HG03432 (cell line): ENCODE measurements around the gene FGF12.
A peak's percentile ranks its signal among the peaks of the same experiment; 100 is the strongest.

Experiments used
- ATAC-seq: cut with Tn5 transposase; IDR thresholded peaks from one replicate; pipeline ENCODE4 v1.9.1; 2021; ENCODE audit warnings: mild to moderate bottlenecking, moderate library complexity; ENCODE audit not compliant: unreplicated experiment

FGF12 gene

GRCh38 chr3:192514081-192514753 lies 213.1 kb downstream of the FGF12 start:
- ATAC-seq, result no peak

- ATAC-seq, result no peak
Measured at GRCh38 chr3:192505731-192506130, 221.6 kb downstream of the FGF12 start.

GRCh38 chr3:192501401-192501800 lies 225.9 kb downstream of the FGF12 start:
- ATAC-seq, result no peak

- no peak for ATAC-seq
Measured at GRCh38 chr3:192496905-192497587, 230.3 kb downstream of the FGF12 start.

- ATAC-seq, result peak; percentile 87
Measured at GRCh38 chr3:192494174-192494573, 233.2 kb downstream of the FGF12 start.

- no peak for ATAC-seq
Measured at GRCh38 chr3:192490720-192491119, 236.6 kb downstream of the FGF12 start.

GRCh38 chr3:192489579-192489978 lies 237.8 kb downstream of the FGF12 start:
- no peak for ATAC-seq

- ATAC-seq, result no peak
Measured at GRCh38 chr3:192487033-192487432, 240.3 kb downstream of the FGF12 start.

GRCh38 chr3:192482809-192483208 lies 244.5 kb downstream of the FGF12 start:
- no peak for ATAC-seq

GRCh38 chr3:192482391-192482790 lies 244.9 kb downstream of the FGF12 start:
- ATAC-seq, result no peak

GRCh38 chr3:192481638-192482037 lies 245.7 kb downstream of the FGF12 start:
- ATAC-seq, result no peak

- ATAC-seq, result peak; percentile 93
Measured at GRCh38 chr3:192467230-192468140, 259.9 kb downstream of the FGF12 start.

GRCh38 chr3:192449036-192449435 lies 278.3 kb downstream of the FGF12 start:
- no peak for ATAC-seq

GRCh38 chr3:192445770-192446644 lies 281.3 kb downstream of the FGF12 start:
- no peak for ATAC-seq

- ATAC-seq, result no peak
Measured at GRCh38 chr3:192444791-192445106, 282.6 kb downstream of the FGF12 start.

- peak; percentile 94 for ATAC-seq
Measured at GRCh38 chr3:192444096-192444790, 283.1 kb downstream of the FGF12 start.

GRCh38 chr3:192435241-192435640 lies 292.1 kb downstream of the FGF12 start:
- ATAC-seq, result no peak

- ATAC-seq, result no peak
Measured at GRCh38 chr3:192434186-192434585, 293.2 kb downstream of the FGF12 start.

GRCh38 chr3:192433704-192434103 lies 293.6 kb downstream of the FGF12 start:
- peak; percentile 81 for ATAC-seq

- no peak for ATAC-seq
Measured at GRCh38 chr3:192422997-192423342, 304.4 kb downstream of the FGF12 start.
